Astrocyte (in vitro differentiated cells and primary cell): ENCODE results near the gene STX7. TPM values are rescaled to one million over a fixed set of nuclear protein-coding genes. Genes with fewer than 3 reads are reported as not detected.
A peak's percentile ranks its signal among the peaks of the same experiment; 100 is the strongest.

Source experiments
- DNase-seq: peaks from one replicate; pipeline ENCODE4 v3.0.0-alpha.2; 2010; ENCODE audit warnings: low read depth
- FAIRE-seq: peaks from 2 replicates; lab custom pipeline; 2011; peaks lifted over from hg19 to GRCh38; lab: Jason Lieb, UNC
- H2AFZ ChIP-seq: 2 replicates; pipeline ENCODE4 v1.6.0; 2012; ENCODE audit warnings: low read depth, low read length, inconsistent platforms
- H3K27ac ChIP-seq: 2 replicates; pipeline ENCODE4 v1.5.1; 2011; ENCODE audit warnings: low read depth, low read length, inconsistent platforms
- H3K27me3 ChIP-seq: 2 replicates; pipeline ENCODE4 v1.6.0; 2011; ENCODE audit warnings: low read length, inconsistent platforms; ENCODE audit not compliant: insufficient read depth
- H3K36me3 ChIP-seq: 2 replicates; pipeline ENCODE4 v1.5.1; 2011; ENCODE audit warnings: low read length, inconsistent platforms; ENCODE audit not compliant: insufficient read depth
- H3K4me1 ChIP-seq: 2 replicates; pipeline ENCODE4 v1.5.1; 2011; ENCODE audit warnings: low read length, inconsistent platforms; ENCODE audit not compliant: insufficient read depth
- H3K4me2 ChIP-seq: 2 replicates; pipeline ENCODE4 v1.6.0; 2012; ENCODE audit warnings: low read length, inconsistent platforms
- H3K4me3 ChIP-seq: 2 replicates; pipeline ENCODE4 v1.5.1; 2011; ENCODE audit warnings: low read depth, mild to moderate bottlenecking, low read length, inconsistent platforms; ENCODE audit not compliant: insufficient read depth
- H3K79me2 ChIP-seq: 2 replicates; pipeline ENCODE4 v1.6.0; 2012; ENCODE audit warnings: mild to moderate bottlenecking, low read length, inconsistent platforms; ENCODE audit not compliant: insufficient read depth
- H3K9ac ChIP-seq: 2 replicates; pipeline ENCODE4 v1.6.0; 2012; ENCODE audit warnings: mild to moderate bottlenecking, low read length, inconsistent platforms
- H3K9me3 ChIP-seq: 2 replicates; pipeline ENCODE4 v1.5.1; 2012; ENCODE audit warnings: low read depth, mild to moderate bottlenecking, low read length, inconsistent platforms; ENCODE audit not compliant: insufficient read depth
- H4K20me1 ChIP-seq: 2 replicates; pipeline ENCODE4 v1.6.0; 2012; ENCODE audit warnings: low read length, inconsistent platforms; ENCODE audit not compliant: insufficient read depth
- H3K27ac Mint-ChIP-seq: one replicate; pipeline ENCODE4 v1.8.0; 2021; ENCODE audit warnings: mild to moderate bottlenecking, mixed read lengths; ENCODE audit not compliant: unreplicated experiment
- H3K27me3 Mint-ChIP-seq: one replicate; pipeline ENCODE4 v1.8.0; 2021; ENCODE audit warnings: low read depth, mixed read lengths; ENCODE audit not compliant: unreplicated experiment
- H3K36me3 Mint-ChIP-seq: one replicate; pipeline ENCODE4 v1.8.0; 2021; ENCODE audit warnings: low read depth, mixed read lengths; ENCODE audit not compliant: unreplicated experiment
- H3K4me1 Mint-ChIP-seq: one replicate; pipeline ENCODE4 v1.8.0; 2021; ENCODE audit warnings: low read depth, mixed read lengths; ENCODE audit not compliant: unreplicated experiment
- H3K4me3 Mint-ChIP-seq: one replicate; pipeline ENCODE4 v1.8.0; 2021; ENCODE audit warnings: mild to moderate bottlenecking, moderate library complexity, mixed read lengths; ENCODE audit not compliant: unreplicated experiment
- H3K9me3 Mint-ChIP-seq: one replicate; pipeline ENCODE4 v1.8.0; 2021; ENCODE audit warnings: mild to moderate bottlenecking, mixed read lengths; ENCODE audit not compliant: unreplicated experiment
- EZH2 ChIP-seq: IDR thresholded peaks from 2 replicates; pipeline ENCODE4 v1.6.1; 2012; ENCODE audit warnings: mild to moderate bottlenecking, low read length, inconsistent platforms; ENCODE audit not compliant: insufficient read depth
- total RNA-seq: library from RNA; stranded (reverse); gene quantifications from 2 replicates; pipeline ENCODE4 v1.2.1, GENCODE V29; 2021
- TF ChIP-seq, protein P1 (sequence below): IDR thresholded peaks from 2 replicates; pipeline ENCODE4 v1.5.1; 2011; ENCODE audit warnings: low read depth, mild to moderate bottlenecking, inconsistent platforms, low read length, moderate library complexity; ENCODE audit not compliant: insufficient read depth

Gene STX7
- total RNA-seq, 1 donor from 2014 or later, result 62.1 TPM

DNA sequence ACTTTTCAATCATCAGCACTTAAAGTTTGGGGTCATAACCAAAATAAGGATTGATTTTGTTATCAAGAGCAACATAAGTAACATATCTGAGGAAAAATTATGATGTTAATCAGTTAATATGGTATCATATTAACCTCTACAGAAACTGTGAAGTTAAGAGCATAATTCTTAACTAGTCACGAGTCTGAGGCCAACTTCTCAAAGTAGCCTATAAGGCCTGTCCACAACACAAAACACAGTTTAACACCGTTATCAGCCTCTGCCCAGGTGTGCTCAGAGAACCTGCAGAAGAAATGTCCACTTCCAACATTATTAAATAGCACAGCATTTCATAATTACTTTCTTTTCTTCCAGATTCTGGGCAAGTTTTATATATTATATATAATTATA lies 1.1 kb downstream of the STX7 start:
- peaks cover 6% of the 10 kb centered on the region for H3K27me3 ChIP-seq
- DNase-seq (no peak), FAIRE-seq (no peak)
- H3K9me3 ChIP-seq, result no peaks in the 10 kb centered on the region
- TF ChIP-seq, protein P1, sequence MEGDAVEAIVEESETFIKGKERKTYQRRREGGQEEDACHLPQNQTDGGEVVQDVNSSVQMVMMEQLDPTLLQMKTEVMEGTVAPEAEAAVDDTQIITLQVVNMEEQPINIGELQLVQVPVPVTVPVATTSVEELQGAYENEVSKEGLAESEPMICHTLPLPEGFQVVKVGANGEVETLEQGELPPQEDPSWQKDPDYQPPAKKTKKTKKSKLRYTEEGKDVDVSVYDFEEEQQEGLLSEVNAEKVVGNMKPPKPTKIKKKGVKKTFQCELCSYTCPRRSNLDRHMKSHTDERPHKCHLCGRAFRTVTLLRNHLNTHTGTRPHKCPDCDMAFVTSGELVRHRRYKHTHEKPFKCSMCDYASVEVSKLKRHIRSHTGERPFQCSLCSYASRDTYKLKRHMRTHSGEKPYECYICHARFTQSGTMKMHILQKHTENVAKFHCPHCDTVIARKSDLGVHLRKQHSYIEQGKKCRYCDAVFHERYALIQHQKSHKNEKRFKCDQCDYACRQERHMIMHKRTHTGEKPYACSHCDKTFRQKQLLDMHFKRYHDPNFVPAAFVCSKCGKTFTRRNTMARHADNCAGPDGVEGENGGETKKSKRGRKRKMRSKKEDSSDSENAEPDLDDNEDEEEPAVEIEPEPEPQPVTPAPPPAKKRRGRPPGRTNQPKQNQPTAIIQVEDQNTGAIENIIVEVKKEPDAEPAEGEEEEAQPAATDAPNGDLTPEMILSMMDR, result no peak
- no peak for TF ChIP-seq EZH2
- H3K4me1 ChIP-seq, result peaks cover 7% of the 10 kb centered on the region
- peaks cover 8% of the 10 kb centered on the region for H3K36me3 Mint-ChIP-seq
- H3K4me3 Mint-ChIP-seq, result peak overlapping the region; percentile 97
- H2AFZ ChIP-seq, result no peak overlapping the region
- H3K79me2 ChIP-seq, result peaks cover 54% of the 10 kb centered on the region
- H3K27me3 Mint-ChIP-seq, result peaks cover 2% of the 10 kb centered on the region
- no peaks in the 10 kb centered on the region for H3K9me3 Mint-ChIP-seq
- peaks cover 40% of the 10 kb centered on the region for H4K20me1 ChIP-seq
- peak overlapping the region; percentile 94 for H3K4me2 ChIP-seq
- H3K27ac Mint-ChIP-seq, result no peak overlapping the region
- H3K36me3 ChIP-seq, result peaks cover 3% of the 10 kb centered on the region
- H3K27ac ChIP-seq, result no peak overlapping the region
- peaks cover 14% of the 10 kb centered on the region for H3K4me1 Mint-ChIP-seq
- peak overlapping the region; percentile 74 for H3K4me3 ChIP-seq
- H3K9ac ChIP-seq, result peak overlapping the region; percentile 88

DNA sequence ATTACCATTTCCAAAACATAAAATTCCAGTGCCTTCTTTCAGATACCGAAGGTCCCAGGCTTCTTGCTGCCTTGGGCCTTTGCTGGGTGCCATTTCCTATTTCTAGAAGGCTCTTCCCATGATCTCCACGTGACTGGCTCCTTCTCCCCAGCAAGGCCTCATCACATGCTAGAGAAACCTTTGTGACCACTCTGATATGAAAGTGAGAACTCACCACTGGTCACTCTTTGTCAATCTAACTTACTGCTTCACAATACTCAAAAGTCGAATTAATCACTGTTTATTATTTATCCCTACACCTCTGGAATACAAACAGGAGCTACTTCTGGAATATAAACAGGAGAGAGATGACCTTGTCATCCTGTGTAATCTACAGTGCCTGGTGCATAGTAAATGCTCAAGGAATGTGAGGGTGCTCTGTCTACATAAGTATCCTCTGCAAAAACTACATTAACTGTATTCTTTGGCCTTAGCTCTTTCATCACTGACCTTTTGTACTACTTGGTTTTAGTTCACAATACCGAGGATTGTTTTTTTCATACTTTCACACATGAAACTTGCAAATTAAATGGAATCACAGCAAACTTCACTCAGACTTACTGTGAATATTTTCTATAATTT lies 1.6 kb downstream of the STX7 start:
- H3K4me1 ChIP-seq, result peaks cover 7% of the 10 kb centered on the region
- H3K9me3 Mint-ChIP-seq, result no peaks in the 10 kb centered on the region
- no peak for TF ChIP-seq EZH2
- TF ChIP-seq, protein P1, result no peak
- peaks cover 59% of the 10 kb centered on the region for H3K79me2 ChIP-seq
- peak overlapping the region; percentile 94 for H3K4me2 ChIP-seq
- peak overlapping the region; percentile 97 for H3K4me3 Mint-ChIP-seq
- H3K9ac ChIP-seq, result no peak overlapping the region
- H3K27me3 ChIP-seq, result peaks cover 6% of the 10 kb centered on the region
- FAIRE-seq (no peak), DNase-seq (no peak)
- H3K27me3 Mint-ChIP-seq, result peaks cover 2% of the 10 kb centered on the region
- H2AFZ ChIP-seq, result no peak overlapping the region
- no peak overlapping the region for H3K4me3 ChIP-seq
- peaks cover 16% of the 10 kb centered on the region for H3K4me1 Mint-ChIP-seq
- H4K20me1 ChIP-seq, result peaks cover 45% of the 10 kb centered on the region
- peaks cover 3% of the 10 kb centered on the region for H3K36me3 ChIP-seq
- no peaks in the 10 kb centered on the region for H3K9me3 ChIP-seq
- H3K27ac ChIP-seq, result no peak overlapping the region
- H3K27ac Mint-ChIP-seq, result no peak overlapping the region
- peaks cover 8% of the 10 kb centered on the region for H3K36me3 Mint-ChIP-seq
